SK-N-SH (cell line): ENCODE results near the gene SEMA4D.

Experiments used
- CHD2 ChIP-seq: fragments of 150-350 bp; IDR thresholded peaks from 2 replicates; pipeline ENCODE4 v1.6.1; 2018; ENCODE audit warnings: low read length; ENCODE audit not compliant: partially characterized antibody
- EZH2phosphoT487 ChIP-seq: fragments of 200-600 bp; sonication (generic); IDR thresholded peaks from 2 replicates; pipeline ENCODE4 v1.6.1; 2017; ENCODE audit warnings: low read depth, mixed run types, mild to moderate bottlenecking, antibody characterized with exemption, moderate library complexity, borderline replicate concordance
- FOXM1 ChIP-seq: IDR thresholded peaks from 2 replicates; pipeline ENCODE4 v1.4.0; 2012; ENCODE audit warnings: low read depth, mild to moderate bottlenecking
- JUND ChIP-seq: IDR thresholded peaks from 2 replicates; pipeline ENCODE4 v1.4.0; 2012
- MXI1 ChIP-seq: IDR thresholded peaks from 2 replicates; pipeline ENCODE4 v1.6.1; 2012; ENCODE audit warnings: mild to moderate bottlenecking, low read depth, low read length, improper control_type of control experiment
- RAD21 ChIP-seq: IDR thresholded peaks from 2 replicates; pipeline ENCODE4 v1.6.1; 2012; ENCODE audit warnings: mild to moderate bottlenecking, low read length
- RCOR1 ChIP-seq: fragments of 150-350 bp; IDR thresholded peaks from 2 replicates; pipeline ENCODE4 v1.6.1; 2017; ENCODE audit warnings: antibody characterized with exemption, low read length
- TAF1 ChIP-seq: IDR thresholded peaks from 2 replicates; pipeline ENCODE4 v1.6.1; 2012; ENCODE audit warnings: low read depth, mild to moderate bottlenecking, low read length, moderate library complexity, borderline replicate concordance
- TCF12 ChIP-seq: IDR thresholded peaks from 2 replicates; pipeline ENCODE4 v1.4.0; 2012
- TF ChIP-seq, protein P1 (sequence below): fragments of 200-600 bp; sonication (generic); IDR thresholded peaks from 2 replicates; pipeline ENCODE4 v1.6.1; 2017; ENCODE audit warnings: antibody characterized with exemption, mild to moderate bottlenecking, moderate library complexity
- TF ChIP-seq, protein P2 (sequence below): IDR thresholded peaks from 2 replicates; pipeline ENCODE4 v1.6.1; 2012; ENCODE audit warnings: mild to moderate bottlenecking, low read depth, low read length, moderate library complexity

DNA sequence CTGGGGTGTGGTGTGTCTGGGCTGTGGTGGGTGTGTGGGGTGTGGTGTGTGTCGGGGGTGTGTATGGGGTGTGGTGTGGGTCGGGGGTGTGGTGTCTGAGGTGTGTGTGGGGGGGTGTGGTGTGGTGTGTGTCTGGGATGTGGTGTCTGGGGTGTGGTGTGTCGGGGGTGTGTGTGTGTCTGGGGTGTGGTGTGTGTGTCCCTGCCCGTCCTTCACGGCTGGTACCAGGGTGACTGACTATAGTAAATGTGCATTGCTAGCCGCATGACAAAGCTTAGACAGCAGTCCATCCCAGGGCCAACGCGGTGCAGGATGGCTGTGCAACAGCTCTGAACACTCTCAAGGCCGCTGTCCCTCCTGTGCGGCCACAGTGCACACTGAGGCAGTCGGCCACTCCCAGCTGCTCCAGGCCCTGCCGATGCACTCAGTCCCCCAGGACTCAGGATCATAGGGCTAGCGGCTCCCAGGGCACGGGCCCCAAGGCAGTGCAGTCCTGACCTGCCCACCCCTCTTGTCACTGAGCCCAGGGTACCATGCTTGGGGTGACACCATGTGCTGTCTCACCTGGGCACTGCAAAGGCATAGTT is 125.6 kb downstream of the SEMA4D start:
- no peak for TF ChIP-seq TCF12
- TF ChIP-seq MXI1 = no peak
- TF ChIP-seq, protein P1, sequence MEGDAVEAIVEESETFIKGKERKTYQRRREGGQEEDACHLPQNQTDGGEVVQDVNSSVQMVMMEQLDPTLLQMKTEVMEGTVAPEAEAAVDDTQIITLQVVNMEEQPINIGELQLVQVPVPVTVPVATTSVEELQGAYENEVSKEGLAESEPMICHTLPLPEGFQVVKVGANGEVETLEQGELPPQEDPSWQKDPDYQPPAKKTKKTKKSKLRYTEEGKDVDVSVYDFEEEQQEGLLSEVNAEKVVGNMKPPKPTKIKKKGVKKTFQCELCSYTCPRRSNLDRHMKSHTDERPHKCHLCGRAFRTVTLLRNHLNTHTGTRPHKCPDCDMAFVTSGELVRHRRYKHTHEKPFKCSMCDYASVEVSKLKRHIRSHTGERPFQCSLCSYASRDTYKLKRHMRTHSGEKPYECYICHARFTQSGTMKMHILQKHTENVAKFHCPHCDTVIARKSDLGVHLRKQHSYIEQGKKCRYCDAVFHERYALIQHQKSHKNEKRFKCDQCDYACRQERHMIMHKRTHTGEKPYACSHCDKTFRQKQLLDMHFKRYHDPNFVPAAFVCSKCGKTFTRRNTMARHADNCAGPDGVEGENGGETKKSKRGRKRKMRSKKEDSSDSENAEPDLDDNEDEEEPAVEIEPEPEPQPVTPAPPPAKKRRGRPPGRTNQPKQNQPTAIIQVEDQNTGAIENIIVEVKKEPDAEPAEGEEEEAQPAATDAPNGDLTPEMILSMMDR = no peak
- no peak for TF ChIP-seq RAD21
- TF ChIP-seq CHD2 = no peak
- TF ChIP-seq EZH2phosphoT487 = no peak
- TF ChIP-seq TAF1 = no peak
- TF ChIP-seq RCOR1 = no peak
- TF ChIP-seq FOXM1 = no peak
- TF ChIP-seq, protein P2, sequence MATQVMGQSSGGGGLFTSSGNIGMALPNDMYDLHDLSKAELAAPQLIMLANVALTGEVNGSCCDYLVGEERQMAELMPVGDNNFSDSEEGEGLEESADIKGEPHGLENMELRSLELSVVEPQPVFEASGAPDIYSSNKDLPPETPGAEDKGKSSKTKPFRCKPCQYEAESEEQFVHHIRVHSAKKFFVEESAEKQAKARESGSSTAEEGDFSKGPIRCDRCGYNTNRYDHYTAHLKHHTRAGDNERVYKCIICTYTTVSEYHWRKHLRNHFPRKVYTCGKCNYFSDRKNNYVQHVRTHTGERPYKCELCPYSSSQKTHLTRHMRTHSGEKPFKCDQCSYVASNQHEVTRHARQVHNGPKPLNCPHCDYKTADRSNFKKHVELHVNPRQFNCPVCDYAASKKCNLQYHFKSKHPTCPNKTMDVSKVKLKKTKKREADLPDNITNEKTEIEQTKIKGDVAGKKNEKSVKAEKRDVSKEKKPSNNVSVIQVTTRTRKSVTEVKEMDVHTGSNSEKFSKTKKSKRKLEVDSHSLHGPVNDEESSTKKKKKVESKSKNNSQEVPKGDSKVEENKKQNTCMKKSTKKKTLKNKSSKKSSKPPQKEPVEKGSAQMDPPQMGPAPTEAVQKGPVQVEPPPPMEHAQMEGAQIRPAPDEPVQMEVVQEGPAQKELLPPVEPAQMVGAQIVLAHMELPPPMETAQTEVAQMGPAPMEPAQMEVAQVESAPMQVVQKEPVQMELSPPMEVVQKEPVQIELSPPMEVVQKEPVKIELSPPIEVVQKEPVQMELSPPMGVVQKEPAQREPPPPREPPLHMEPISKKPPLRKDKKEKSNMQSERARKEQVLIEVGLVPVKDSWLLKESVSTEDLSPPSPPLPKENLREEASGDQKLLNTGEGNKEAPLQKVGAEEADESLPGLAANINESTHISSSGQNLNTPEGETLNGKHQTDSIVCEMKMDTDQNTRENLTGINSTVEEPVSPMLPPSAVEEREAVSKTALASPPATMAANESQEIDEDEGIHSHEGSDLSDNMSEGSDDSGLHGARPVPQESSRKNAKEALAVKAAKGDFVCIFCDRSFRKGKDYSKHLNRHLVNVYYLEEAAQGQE = no peak
- TF ChIP-seq JUND = no peak
